EL (cell line): ENCODE measurements around the gene SP1.

Experiments
- DNase-seq: peaks from one replicate; pipeline ENCODE4 v3.0.0-alpha.2; 2016

The SP1 gene

DNA sequence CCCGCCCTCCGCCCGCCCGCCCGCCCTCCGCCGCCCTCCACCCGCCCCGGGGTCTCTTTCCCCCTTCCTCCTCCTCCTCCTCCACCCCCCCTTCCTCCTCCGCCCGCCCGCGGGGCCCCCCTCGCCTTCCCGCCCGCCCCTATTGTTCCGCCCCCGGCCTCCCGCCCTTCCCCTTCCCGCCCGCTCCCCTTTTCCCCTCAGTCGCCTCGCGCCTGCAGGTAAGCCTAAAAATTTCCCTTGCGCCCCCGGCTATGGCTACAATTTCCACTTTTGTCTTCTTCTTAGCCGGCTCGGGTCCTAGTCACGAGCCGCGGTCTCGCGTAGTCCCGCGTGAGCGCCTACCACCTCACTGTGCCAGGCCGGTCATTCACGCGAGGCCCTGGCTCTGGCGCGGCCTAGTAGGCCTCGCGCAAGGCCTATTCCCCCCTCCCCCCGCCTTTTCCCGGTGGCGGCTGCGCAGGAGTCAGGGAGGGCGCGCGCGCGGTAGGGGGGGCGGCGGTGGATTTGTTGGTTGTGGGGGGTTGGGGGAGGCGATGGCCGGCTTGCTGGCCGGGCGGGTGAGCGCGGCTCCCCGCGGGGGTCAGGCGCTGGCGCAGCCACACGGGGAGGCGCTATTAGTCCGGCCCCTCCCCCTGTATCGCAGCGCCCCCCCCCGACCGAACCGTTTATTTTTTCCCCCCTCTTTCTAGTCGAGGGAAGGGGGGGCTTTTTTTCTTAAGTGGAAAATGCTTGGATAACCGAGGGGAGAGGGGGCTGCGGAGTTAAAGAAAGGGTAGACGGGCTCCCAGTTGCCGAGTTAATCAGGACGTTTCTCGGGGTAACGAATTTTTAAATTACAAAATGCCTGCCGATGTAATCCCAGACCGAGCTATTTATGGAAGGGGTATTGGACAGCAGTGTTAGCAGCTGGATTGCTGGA lies 72.4 kb downstream of the SP1 start:
- peak; percentile 81 for DNase-seq

DNA sequence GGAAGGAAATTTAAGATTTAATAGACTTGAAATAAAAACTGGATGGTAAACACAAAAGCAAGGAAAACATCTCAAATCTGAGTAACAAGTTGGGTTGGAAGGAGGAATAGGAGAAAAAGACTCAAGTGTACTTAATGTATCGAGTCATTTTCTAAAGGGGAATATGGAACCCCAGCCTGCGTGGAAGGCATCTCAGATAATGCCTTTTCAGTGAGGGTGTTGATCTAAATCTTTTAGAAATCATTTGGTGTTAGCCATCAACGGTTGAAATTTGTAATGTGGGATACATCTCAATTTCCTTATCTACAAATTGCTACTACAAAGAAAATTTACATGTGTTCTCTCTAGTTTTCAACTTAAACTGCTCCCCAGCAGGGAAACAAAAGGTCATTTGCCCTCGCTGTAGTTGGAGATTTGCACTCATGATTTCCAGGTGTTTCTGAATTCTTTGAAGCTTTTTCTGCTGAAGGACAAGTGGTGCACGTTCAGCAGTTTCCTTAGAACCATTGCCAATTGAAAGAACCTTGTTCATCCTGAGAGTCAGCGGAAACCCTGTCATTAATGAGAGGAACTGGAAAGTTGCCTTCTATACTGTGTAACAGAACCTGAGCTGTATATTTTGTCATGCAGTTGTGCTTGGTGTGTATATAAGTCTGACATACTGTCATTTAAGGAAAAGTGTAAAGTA lies 74.1 kb downstream of the SP1 start:
- DNase-seq: no peak

DNA sequence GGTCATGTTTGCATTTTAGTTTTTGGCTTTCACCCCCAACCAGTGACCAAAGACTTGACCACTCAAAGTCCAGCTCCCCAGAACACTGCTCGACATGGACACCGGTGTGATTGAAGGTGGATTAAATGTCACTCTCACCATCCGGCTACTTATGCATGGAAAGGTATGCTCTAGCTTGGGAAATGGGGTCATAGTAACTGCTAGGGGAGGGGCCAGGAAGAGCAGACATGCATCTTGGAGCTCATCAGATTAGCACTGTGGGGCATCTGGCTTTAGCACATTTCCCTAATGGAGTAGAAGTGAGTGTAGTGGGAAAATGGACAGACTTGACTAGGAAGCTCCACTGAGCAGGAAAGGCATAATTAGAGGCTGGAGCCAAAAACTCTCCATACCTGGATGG lies 74.7 kb downstream of the SP1 start:
- no peak for DNase-seq

DNA sequence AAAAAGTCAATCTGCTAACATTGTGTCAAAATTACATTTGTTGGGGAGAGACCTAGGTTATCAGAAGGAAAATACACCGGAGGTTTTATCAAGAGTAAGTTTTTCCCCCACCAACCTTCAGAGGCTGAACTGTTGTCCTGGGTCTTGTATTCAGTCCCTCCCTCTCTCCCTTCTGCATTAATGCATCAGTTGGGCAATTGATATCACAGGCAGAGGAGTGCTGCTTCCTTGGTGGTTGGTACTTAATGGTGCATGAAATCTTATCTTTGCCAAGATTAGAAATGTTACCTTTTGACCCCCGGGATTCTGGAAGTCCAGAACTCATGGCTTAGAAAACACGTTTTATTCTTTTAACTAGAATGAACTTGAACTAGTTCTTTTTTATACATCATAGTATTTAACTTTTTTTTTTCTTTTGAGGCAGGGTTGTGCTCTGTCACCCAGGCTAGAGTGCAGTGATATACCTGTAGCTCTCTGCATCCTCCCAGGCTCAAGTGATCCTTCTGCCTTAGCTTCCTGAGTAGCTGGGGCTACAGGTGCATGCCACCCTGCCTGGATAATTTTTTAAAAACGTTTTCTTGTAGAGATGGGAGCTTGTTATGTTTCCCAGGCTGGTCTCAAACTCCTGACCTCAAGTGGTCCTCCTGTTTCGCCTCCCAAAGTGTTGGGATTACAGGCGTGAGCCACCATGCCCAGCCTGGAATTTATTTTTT lies 76.8 kb downstream of the SP1 start:
- no peak for DNase-seq

DNA sequence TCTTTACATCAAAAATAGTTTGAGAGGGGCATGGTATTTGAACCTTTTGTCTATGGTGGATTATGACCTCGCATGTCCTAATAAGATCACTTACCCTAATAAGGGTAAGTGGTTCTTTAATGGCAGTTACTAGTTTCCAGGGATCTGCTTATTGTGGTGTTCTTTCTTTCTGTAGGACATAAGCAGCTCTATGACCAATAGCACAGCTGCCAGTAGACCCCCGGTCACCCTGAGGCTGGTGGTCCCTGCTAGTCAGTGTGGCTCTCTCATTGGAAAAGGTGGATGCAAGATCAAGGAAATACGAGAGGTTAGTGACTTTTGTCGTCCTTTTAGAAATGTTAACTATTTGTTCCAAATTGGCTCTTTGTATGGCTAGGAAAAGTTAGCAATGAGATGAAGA lies 79.1 kb downstream of the SP1 start:
- no peak for DNase-seq

DNA sequence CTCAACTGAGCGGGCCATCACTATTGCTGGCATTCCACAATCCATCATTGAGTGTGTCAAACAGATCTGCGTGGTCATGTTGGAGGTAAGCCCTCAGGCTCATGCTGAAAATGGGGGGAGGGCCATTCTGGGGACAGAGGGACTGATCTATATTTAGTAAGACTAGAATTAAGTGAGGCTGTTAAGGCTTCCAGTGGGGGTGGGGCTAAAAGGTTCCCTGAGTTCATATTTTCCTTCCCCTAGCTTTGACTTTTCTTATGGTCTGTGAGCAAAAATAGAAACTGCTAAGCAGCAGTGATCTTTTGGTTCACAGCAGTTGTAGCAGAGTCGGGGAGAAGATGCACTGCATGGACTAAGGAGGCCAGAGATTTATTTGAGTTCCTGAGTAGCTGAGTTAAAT lies 81.1 kb downstream of the SP1 start:
- DNase-seq: no peak

DNA sequence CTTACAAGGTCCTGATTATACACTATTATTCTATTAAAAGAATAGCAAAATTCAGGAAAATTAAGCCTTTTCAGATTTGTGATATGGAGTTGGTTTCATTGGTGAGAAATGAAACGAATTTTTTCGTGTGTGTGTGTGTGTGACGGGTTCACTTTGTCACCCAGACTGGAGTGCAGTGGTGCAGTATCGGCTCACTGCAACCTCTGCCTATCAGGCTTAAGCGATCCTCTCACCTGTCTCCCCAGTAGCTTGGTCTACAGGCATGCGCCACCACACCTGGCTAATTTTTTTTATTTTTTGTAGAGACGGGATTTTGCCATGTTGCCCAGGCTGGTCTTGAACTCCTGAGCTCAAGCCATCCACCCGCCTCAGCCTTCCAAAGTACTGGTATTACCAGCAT lies 81.6 kb downstream of the SP1 start:
- DNase-seq: no peak

DNA sequence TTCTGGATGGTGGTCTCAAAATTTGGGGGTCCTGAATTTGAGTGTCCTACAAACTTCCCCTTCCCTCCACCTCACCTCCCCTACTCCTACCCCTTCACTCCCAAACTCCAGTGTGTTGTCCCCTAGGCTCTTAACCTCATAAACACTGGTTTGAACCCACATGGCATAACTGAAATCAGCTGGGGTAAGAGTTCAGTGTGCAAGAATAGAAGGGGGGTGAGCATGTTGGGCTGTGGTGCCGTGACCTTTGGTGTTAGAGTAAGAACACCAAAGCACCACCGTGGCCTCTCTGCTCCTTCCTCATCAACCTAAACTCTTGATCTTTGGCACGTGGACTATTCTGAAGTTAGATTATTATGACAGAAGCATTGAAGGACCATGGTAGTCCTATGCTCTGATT lies 83.0 kb downstream of the SP1 start:
- no peak for DNase-seq

DNA sequence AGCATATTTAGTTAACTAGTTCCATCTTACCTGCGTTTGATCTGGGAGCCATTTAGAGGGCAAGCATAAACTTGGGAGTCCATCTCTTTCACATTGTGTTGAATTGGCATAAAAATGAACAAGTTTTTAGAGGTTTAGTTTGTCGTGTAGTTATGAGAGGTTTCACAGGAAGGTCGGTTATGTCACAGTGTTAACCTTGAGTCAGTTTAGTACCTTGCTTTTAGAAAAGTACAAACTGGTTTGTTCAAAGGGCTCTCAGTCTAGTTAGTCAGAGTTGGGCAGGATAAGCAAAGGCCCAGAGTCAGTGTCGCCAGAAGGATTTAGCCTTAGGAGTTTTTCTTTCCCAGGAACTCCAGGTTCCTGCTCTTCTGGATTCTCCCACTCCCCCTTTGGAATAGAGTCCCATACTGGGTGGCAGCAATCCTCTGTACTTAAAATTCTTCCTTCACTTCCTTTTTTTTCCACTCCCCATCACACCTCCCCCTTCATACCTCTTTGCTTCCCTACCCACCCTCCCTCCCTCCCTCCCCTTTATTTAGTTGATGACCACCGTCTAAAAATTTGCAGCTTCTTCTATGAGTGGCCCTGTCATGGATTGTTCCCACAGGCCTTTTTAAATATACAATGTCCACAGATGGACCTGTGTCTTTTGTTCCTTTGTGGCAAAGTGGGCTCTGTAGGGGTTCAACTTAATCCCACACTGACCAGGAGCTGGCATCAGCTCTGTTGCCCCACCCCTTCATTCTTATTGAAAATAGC lies 84.0 kb downstream of the SP1 start:
- no peak for DNase-seq

DNA sequence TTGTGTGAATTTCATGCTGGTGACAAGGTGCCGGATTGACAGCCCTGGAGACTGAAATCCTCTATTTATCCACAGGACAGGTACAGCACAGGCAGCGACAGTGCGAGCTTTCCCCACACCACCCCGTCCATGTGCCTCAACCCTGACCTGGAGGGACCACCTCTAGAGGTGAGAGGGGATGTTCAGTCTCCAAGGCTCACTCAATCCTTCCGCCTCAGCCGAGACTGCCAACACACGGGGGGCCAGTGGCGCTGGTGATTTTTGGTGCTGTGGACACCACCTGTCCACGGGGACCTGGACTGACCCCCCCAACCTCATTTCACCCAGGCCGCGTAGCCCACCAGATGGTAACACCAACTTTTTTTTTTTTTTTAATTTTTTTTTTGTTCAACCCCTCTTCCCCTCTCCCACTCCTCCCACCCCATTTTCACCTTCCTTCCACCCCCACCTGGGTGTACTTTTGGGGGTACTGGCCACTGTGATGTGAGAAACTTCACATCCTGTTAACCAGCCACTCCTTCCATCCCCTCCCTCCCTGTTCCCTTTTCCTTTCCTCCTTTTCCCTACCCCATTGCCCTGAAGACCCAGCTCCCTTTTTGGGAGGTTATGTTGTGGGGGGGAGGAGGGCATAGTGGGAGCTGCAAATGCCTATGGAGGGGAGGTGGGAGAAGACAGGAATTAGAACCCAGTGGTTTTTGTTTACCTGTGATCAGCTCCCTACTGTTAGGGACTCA lies 84.9 kb downstream of the SP1 start:
- DNase-seq: no peak

DNA sequence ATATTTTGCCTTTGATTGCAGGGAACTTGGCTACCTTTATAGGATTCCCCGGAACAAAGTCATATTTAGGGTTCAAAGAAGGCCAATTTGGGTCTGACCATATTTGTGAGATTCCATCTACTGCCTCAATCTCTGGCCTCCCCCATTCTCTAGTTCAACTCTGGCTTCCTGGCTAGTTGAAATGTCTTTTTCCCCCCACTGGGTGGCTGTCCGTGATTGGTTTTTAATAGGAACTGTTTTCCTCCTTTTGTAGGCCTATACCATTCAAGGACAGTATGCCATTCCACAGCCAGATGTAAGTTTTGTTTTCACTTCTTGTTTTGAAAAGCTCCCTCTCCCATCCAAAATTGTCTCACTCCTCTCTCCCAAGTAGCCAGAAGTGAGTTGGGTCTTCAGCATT lies 85.7 kb downstream of the SP1 start:
- DNase-seq: no peak
